HFF-Myc (cell line): ENCODE results near the gene MYOZ1.

Experiments used
- DNase-seq: peaks from one replicate; pipeline ENCODE4 v3.0.0-alpha.2; 2011; ENCODE audit warnings: low read depth; ENCODE audit errors: extremely low read depth
- H3K4me3 ChIP-seq: replicated peaks from 2 replicates; pipeline ENCODE4 v1.5.1; 2011; ENCODE audit warnings: low read depth, mild to moderate bottlenecking, control low read depth, low read length
- CTCF ChIP-seq: IDR thresholded peaks from 2 replicates; pipeline ENCODE4 v1.5.1; 2012; ENCODE audit warnings: mild to moderate bottlenecking, low read depth, low read length, control low read depth; ENCODE audit errors: missing control alignments

MYOZ1 gene

GRCh38 chr10:73589563-73590126, 51.6 kb downstream of the MYOZ1 start:
- no peak overlapping the region for H3K4me3 ChIP-seq
- DNase-seq = no peak
- TF ChIP-seq CTCF = no peak

- no peak for TF ChIP-seq CTCF
- no peak for DNase-seq
- H3K4me3 ChIP-seq = no peak overlapping the region
Measured at GRCh38 chr10:73588656-73589055, 52.6 kb downstream of the MYOZ1 start.

GRCh38 chr10:73586583-73586984, 54.7 kb downstream of the MYOZ1 start:
- TF ChIP-seq CTCF = no peak
- H3K4me3 ChIP-seq = no peak overlapping the region
- no peak for DNase-seq

GRCh38 chr10:73585327-73585726, 55.9 kb downstream of the MYOZ1 start:
- DNase-seq = no peak
- TF ChIP-seq CTCF = no peak
- no peak overlapping the region for H3K4me3 ChIP-seq

GRCh38 chr10:73584737-73585136, 56.5 kb downstream of the MYOZ1 start:
- peak; percentile 73 for DNase-seq
- H3K4me3 ChIP-seq = no peak overlapping the region
- TF ChIP-seq CTCF = no peak

GRCh38 chr10:73581918-73582317, 59.4 kb downstream of the MYOZ1 start:
- H3K4me3 ChIP-seq = no peak overlapping the region
- DNase-seq = no peak
- no peak for TF ChIP-seq CTCF
